GM21529 (cell line): ENCODE results near the gene RCAN2.

Experiments used
- ATAC-seq: cut with Tn5 transposase; IDR thresholded peaks from one replicate; pipeline ENCODE4 v1.9.1; 2021; ENCODE audit not compliant: unreplicated experiment

Gene RCAN2

DNA sequence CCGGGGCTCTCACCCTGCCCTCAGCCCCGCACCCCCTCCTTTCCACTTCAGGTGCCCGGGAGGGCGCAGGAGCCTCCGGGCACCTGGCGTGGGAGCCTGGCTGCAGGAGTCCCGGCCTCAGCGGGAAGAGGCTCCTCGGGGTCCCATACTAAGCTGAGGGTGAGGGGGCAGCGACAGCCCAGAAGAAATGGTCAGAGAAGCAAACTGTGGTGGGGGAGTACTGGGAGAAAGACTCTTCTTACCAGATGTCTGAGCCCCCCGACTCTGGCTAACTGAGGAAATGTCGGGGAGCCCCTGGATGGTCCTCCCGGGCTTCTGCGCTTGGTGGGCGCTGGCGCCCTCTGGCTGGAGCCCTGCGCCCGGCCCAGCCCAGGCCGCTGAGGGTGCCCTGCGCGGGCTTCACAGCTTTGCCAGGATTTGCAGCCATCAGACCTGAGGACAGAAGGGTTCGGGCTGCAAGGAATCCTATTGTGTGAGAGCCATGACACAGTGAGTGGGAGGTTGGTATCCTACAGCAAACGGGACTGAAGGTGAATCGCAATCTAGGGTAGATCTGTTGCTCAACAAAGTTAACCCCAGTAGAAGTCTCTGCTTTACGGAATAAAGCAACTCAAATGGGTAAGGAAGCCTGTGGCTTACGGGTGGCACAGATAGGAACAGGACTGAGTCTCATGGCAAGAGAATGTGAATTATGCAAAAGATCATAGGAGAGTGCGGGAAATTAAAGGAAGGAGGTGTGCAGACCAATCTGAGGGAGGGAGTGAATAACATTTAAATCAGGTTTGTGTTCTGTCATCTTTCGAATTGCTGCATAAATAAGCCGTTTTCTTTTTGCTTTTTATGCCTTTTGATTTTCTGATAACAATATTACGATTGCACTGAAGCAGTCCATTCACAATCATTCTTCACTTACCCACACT lies 639 bp upstream of the RCAN2 start:
- peak; percentile 57 for ATAC-seq

- no peak for ATAC-seq
Measured at GRCh38 chr6:46490425-46491200, 636 bp downstream of the RCAN2 start.

DNA sequence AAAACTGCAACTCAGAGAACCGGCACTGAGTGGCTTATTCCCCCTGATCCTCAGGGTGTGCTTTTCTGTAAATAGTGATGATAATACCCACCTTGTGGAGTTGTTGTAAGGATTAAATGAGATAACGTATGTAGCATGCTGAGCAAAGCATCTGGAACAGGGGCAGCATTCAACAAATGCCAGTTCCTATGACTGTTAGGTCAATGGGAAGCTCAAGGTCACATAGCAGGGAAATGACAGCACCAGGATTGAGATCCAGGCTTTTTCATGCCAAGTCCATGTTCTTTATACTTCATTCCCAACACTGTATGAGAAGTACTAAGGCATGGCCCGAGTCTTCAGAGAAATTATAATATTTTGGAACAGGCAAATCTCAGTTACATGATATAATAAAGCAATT lies 5.1 kb downstream of the RCAN2 start:
- no peak for ATAC-seq

GRCh38 chr6:46484081-46484820 lies 7.0 kb downstream of the RCAN2 start:
- ATAC-seq = no peak

- no peak for ATAC-seq
Measured at GRCh38 chr6:46476301-46476700, 14.9 kb downstream of the RCAN2 start.

GRCh38 chr6:46473881-46474280 lies 17.4 kb downstream of the RCAN2 start:
- ATAC-seq = no peak

DNA sequence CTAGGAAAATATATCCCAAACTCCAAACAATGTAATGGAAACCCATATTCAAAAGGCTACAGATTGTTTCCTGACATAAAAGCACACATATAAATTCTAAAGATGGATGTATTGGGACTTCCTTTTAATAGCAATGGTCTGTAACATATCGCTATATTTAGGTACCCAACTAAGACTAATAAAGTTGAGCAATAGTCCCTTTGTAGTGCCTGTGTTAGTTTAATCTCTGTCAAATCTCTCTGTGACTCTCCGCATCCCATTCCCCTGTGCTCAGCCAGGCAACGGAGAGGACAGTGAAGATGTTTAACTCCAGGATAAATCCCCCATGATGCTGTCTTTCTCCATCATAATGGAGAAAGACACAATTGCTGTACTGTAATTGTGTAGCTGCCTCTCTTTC lies 19.0 kb downstream of the RCAN2 start:
- no peak for ATAC-seq

GRCh38 chr6:46469021-46469420 lies 22.2 kb downstream of the RCAN2 start:
- ATAC-seq = no peak

- ATAC-seq = no peak
Measured at GRCh38 chr6:46468403-46469010, 22.7 kb downstream of the RCAN2 start.

DNA sequence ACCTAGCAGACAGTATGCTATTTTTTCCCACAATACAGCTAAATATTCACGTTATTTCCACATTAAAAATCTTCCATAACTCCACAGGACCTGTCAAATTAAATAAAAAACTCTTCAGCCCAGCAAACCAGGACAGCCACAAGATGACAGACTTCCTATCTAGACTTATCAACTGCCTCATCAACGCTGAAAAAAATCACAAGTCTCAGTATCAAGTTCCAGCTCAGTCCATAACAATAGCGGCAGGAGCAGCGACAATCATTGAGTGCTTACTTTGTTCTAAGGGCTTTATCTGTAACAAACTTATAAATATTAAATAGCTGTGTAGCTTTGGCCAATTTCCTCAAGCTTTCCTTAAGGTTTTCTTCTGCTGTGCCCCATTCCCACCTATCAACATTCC lies 24.7 kb downstream of the RCAN2 start:
- no peak for ATAC-seq

GRCh38 chr6:46465294-46466165 lies 25.7 kb downstream of the RCAN2 start:
- ATAC-seq = no peak

GRCh38 chr6:46456297-46456696 lies 35.0 kb downstream of the RCAN2 start:
- no peak for ATAC-seq

DNA sequence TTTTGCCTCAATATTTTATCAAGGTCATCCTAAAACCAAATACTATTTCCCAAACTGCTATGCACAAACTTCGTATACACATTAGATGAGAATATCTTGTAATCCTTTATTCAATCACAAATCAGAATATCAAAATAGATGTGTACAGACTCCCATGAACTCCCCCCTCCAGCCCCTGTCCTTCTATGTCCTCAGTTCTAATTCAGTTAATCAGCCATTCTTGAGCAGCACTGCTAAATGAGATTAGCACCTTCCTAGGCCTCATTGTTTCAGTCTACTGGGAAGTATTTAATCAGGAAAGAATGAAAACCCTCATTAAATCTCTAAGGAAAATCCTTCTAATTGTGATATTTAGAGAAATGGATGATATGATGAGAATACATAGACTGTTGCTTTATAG lies 36.6 kb downstream of the RCAN2 start:
- no peak for ATAC-seq

DNA sequence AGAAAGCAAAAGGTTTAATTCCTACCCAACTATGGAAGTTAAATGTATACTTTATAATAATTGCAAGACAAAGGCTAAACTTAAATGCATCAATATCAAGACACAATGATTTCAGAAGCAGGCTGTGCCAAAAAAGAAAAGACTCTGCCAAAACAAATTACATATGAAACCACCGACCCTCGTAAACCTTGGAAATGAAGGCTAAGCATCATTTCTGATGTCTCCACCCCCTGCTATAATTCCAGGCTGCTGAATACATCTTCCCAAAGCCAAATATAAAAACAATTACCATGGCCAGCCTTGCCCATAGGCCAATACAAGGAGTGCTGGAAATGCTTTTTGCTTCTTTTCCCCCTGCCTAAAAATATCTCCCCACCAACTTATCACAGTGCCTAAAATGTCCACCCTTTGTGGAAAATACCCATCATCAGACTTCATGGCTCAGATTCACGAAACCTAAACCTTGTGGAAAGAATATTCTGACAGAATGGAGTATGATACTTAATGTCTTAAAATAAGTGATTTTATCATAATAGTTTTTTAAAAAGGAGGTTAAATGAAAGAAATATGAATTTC lies 37.4 kb downstream of the RCAN2 start:
- no peak for ATAC-seq

DNA sequence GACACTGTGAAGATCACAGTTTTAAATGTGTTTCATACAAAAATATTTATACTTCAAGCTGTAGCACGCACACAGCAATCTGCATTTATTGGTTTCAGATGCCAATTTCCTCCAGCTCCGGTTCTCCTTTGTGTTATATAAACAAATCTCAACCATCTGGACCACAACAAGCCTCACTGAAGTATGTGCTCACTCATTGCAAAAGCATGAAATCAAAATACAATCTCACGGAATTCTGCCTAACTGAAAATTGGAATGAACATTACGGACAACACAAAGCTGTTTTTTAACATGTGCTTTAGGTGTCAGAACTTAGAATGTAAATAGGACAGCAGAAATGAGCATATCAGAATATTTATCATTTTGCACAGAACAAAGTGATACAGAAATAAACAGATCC lies 38.0 kb downstream of the RCAN2 start:
- no peak for ATAC-seq

DNA sequence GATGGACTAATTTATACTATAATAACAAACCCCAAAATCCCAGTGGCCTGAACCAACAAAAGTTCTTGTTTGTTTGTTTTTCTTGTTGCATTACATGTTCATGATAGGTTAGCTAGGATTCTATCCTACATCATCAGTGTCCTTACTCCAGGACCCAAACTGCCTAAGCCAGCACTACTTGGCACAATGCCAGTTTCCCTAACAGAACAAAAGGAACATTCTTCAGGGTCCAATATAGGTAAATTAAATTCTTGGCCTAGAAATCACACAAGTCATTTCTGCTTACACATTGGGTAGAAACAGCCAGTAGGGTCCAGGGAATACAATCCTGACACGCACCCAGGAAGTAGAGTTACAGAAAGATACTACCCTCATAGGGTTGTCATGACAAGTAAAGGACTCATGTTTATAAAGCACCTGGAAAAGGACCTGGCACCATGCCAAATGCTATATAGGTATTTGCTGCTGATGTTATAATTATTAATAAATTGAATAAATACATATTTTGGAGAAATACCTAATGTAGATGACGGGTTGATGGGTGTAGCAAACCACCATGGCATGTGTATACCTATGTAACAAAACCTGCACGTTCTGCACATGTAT lies 38.8 kb downstream of the RCAN2 start:
- no peak for ATAC-seq

DNA sequence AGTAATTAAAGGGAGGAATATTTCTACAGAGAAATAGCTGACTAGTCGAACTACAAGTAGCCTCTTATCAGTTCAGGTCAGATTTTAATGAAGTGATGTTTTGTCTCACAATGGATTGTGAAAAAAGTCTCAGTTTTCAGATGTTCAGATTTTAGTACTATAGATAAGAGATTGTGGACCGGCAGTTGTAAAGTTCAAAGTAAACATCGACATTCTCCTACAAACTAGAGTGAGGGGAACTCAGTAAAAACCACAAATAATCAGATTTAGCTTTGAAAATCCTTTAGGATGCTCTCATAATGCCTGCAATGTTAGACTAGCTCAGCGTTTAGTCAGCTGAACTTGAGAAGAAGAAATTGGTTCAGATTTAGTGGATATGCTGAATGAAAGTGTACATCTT lies 39.9 kb downstream of the RCAN2 start:
- ATAC-seq = no peak

GRCh38 chr6:46444772-46445454 lies 46.3 kb downstream of the RCAN2 start:
- ATAC-seq = no peak

GRCh38 chr6:46443623-46444022 lies 47.6 kb downstream of the RCAN2 start:
- ATAC-seq = no peak
